Liver (tissue), 9 donors: ENCODE data around the gene LMX1B. TPM values are rescaled to one million over a fixed set of nuclear protein-coding genes. Genes with fewer than 3 reads are reported as not detected.
"Not testable (repeated sequence)": the region's sequence is repeated elsewhere in the genome, so short reads cannot be mapped to it uniquely, and the experiment has no call there.

Source experiments
- DNase-seq: peaks from one replicate; pipeline ENCODE4 v3.0.0-alpha.2; 2017; ENCODE audit warnings: low spot score
- H3K27ac ChIP-seq, 2 donors: one replicate each; pipeline ENCODE4 v1.7.0; 2013; ENCODE audit warnings: inconsistent platforms in 2 of 2, low read length in 2 of 2, control low read depth in 1 of 2, low read depth in 1 of 2, mild to moderate bottlenecking in 1 of 2
- H3K27me3 ChIP-seq, 4 donors: one replicate each; pipeline versions ENCODE4 v1.6.1 to v1.7.0; 2013; ENCODE audit warnings: low read length in 3 of 4, inconsistent platforms in 1 of 4, mild to moderate bottlenecking in 1 of 4, moderate library complexity in 1 of 4; ENCODE audit not compliant: control insufficient read depth in 4 of 4, insufficient read depth in 4 of 4
- H3K36me3 ChIP-seq, 4 donors: one replicate each; pipeline versions ENCODE4 v1.6.1 to v1.7.0; 2013; ENCODE audit warnings: low read length in 3 of 4, mild to moderate bottlenecking in 3 of 4, low read depth in 1 of 4, moderate library complexity in 1 of 4; ENCODE audit not compliant: control insufficient read depth in 4 of 4, insufficient read depth in 3 of 4
- H3K4me1 ChIP-seq, 4 donors: one replicate each; pipeline versions ENCODE4 v1.6.1 to v1.7.0; 2013; ENCODE audit warnings: low read length in 3 of 4, mild to moderate bottlenecking in 3 of 4, moderate library complexity in 1 of 4; ENCODE audit not compliant: control insufficient read depth in 4 of 4, insufficient read depth in 4 of 4
- H3K4me3 ChIP-seq, 3 donors: one replicate each; pipeline versions ENCODE4 v1.6.1 to v1.7.0; 2013; ENCODE audit warnings: low read length in 3 of 3, control low read depth in 1 of 3, low read depth in 1 of 3, mild to moderate bottlenecking in 1 of 3
- H3K9ac ChIP-seq, 2 donors: one replicate each; pipeline ENCODE4 v1.7.0; 2013; ENCODE audit warnings: low read length in 2 of 2, mild to moderate bottlenecking in 2 of 2, moderate library complexity in 2 of 2, control low read depth in 1 of 2, low read depth in 1 of 2
- H3K9me3 ChIP-seq, 4 donors: one replicate each; pipeline versions ENCODE4 v1.6.1 to v1.7.0; 2013; ENCODE audit warnings: low read length in 3 of 4; ENCODE audit not compliant: control insufficient read depth in 4 of 4
- EGR1 ChIP-seq, 2 donors: IDR thresholded peaks; 2 replicates each; pipeline ENCODE4 v1.6.1; 2016 to 2018; ENCODE audit warnings: antibody characterized with exemption in 2 of 2, low read depth in 2 of 2
- FOXA2 ChIP-seq: IDR thresholded peaks from 2 replicates; pipeline ENCODE4 v1.6.1; 2016; ENCODE audit warnings: antibody characterized with exemption
- GABPA ChIP-seq, 2 donors: IDR thresholded peaks in 1 of 2; conservative IDR thresholded peaks in 1 of 2; 2 replicates each; pipeline ENCODE4 v1.6.1; 2016; ENCODE audit warnings: antibody characterized with exemption in 2 of 2, mild to moderate bottlenecking in 1 of 2, moderate library complexity in 1 of 2
- HNF4A ChIP-seq, 2 donors: conservative IDR thresholded peaks; 2 replicates each; pipeline ENCODE4 v1.6.1; 2016; ENCODE audit warnings: antibody characterized with exemption in 2 of 2, mild to moderate bottlenecking in 2 of 2
- REST ChIP-seq: IDR thresholded peaks from 2 replicates; pipeline ENCODE4 v1.6.1; 2016; ENCODE audit warnings: antibody characterized with exemption, mild to moderate bottlenecking
- RXRA ChIP-seq, 2 donors: IDR thresholded peaks; 2 replicates each; pipeline ENCODE4 v1.6.1; 2017 to 2018; ENCODE audit warnings: antibody characterized with exemption in 2 of 2, mild to moderate bottlenecking in 1 of 2
- TAF1 ChIP-seq: conservative IDR thresholded peaks from 2 replicates; pipeline ENCODE4 v1.6.1; 2016; ENCODE audit warnings: antibody characterized with exemption, mild to moderate bottlenecking
- YY1 ChIP-seq: IDR thresholded peaks from 2 replicates; pipeline ENCODE4 v1.6.1; 2016; ENCODE audit warnings: antibody characterized with exemption, mild to moderate bottlenecking
- ZBTB33 ChIP-seq: IDR thresholded peaks from 2 replicates; pipeline ENCODE4 v1.6.1; 2016; ENCODE audit warnings: antibody characterized with exemption
- WGBS: extraction: QIAGEN DNeasy Blood & Tissue Kit; methylation state at CpG from one replicate; pipeline ENCODE4 v1.1.7; 2013; 5-methylcytosine and 5-hydroxymethylcytosine counted together
- polyA plus RNA-seq, 2 donors: library from polyadenylated mRNA; stranded (reverse) in 1 of 2; unstranded in 1 of 2; fragments of 200-250 nt in 1 of 2; fragments of >200 nt in 1 of 2; fragmentation: Nextera tagmentation in 1 of 2; extraction: Ambion mirVana in 1 of 2; gene quantifications; one replicate each; pipeline versions ENCODE4 v1.2.1 to v1.2.3, GENCODE V29; 2013 to 2015
- total RNA-seq, 2 donors: library from RNA; depleted of rRNA; stranded (reverse); fragments of >200 nt; gene quantifications; one replicate each; pipeline ENCODE4 v1.2.3, GENCODE V29; 2014
- donor health status: healthy.
- donor health status: healthy.
- donor health status: healthy.
- donor health status: healthy.
- donor health status: healthy.

LMX1B gene
- total and polyA plus RNA-seq, 4 donors: not detected

GRCh38 chr9:126569036-126569435 is 44.7 kb upstream of the LMX1B start:
- Histone ChIP-seq H3K4me3 (no peak overlapping the region), H3K27me3 (peaks cover 0 to 5% (median 1%) of the 10 kb centered on the region in 4 donors), H3K27ac (no peak overlapping the region), H3K4me1 (no peaks in the 10 kb centered on the region), H3K9ac (no peak overlapping the region), H3K36me3 (no peaks in the 10 kb centered on the region), H3K9me3 (no peaks in the 10 kb centered on the region)
- WGBS: 96% methylated on average over 1 of the region's 1 CpG
- DNase-seq: no peak
- TF ChIP-seq ZBTB33: no peak
- TF ChIP-seq FOXA2: no peak
- no peak for TF ChIP-seq REST
- TF ChIP-seq TAF1: no peak
- no peak for TF ChIP-seq YY1
- no peak for TF ChIP-seq RXRA (IDR thresholded peaks at IDR 0.05)
- no peak for TF ChIP-seq EGR1 (IDR thresholded peaks at IDR 0.05; ENCODE audit: low read depth in 2 of 2)
- no peak for TF ChIP-seq GABPA (IDR thresholded peaks at IDR 0.05 in 1 of 2, conservative IDR thresholded peaks at IDR 0.05 in 1 of 2)
- no peak for TF ChIP-seq HNF4A (conservative IDR thresholded peaks at IDR 0.05)

GRCh38 chr9:126578029-126578428 is 35.7 kb upstream of the LMX1B start:
- no peak for TF ChIP-seq TAF1
- Histone ChIP-seq H3K36me3 (no peaks in the 10 kb centered on the region), H3K27me3 (peaks cover 0 to 4% (median 3%) of the 10 kb centered on the region in 4 donors), H3K9me3 (peaks cover 0 to 6% (median 0%) of the 10 kb centered on the region in 4 donors), H3K4me3 (no peak overlapping the region), H3K4me1 (no peaks in the 10 kb centered on the region), H3K9ac (no peak overlapping the region), H3K27ac (no peak overlapping the region)
- WGBS: 81% methylated on average over 6 of the region's 6 CpGs
- DNase-seq: no peak

- DNase-seq, H3K4me1 ChIP-seq, H3K9ac ChIP-seq, H3K4me3 ChIP-seq, H3K9me3 ChIP-seq, H3K36me3 ChIP-seq, H3K27ac ChIP-seq, H3K27me3 ChIP-seq: not testable (repeated sequence)
- WGBS: 94% methylated on average over 5 of the region's 5 CpGs
Observed at GRCh38 chr9:126580319-126580718, 33.4 kb upstream of the LMX1B start.
